NCI-H510A (cell line): ENCODE measurements around the gene SRGAP2B.
"Not testable (repeated sequence)": the region's sequence is repeated elsewhere in the genome, so short reads cannot be mapped to it uniquely, and the experiment has no call there.

Experiments
- DNase-seq: peaks from one replicate; lab custom pipeline; 2025; lab: John Stamatoyannopoulos, UW

SRGAP2B gene

GRCh38 chr1:145082483-145083255, 12.5 kb downstream of the SRGAP2B start:
- not testable (repeated sequence) for DNase-seq

DNA sequence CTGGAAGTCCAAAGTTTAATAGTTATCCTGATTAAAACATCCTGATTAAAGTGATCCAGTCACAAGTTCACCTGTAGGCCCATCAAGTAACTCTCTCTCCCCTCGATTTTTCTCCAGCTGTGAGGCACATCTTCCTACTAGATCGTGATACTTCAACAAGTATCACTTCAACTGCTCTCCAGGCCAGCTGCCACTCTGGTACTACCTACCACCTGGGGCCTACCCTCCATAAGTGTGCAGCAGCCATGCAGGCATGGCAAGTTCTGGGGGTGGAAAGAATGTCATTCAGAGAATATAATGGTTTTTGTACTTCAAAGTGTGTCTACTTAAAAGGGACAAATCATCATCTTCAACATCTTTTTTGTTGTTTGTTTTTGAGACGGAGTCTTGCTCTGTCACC, 14.9 kb downstream of the SRGAP2B start:
- not testable (repeated sequence) for DNase-seq

- not testable (repeated sequence) for DNase-seq
Observed at GRCh38 chr1:145079737-145080136, 15.4 kb downstream of the SRGAP2B start.

DNA sequence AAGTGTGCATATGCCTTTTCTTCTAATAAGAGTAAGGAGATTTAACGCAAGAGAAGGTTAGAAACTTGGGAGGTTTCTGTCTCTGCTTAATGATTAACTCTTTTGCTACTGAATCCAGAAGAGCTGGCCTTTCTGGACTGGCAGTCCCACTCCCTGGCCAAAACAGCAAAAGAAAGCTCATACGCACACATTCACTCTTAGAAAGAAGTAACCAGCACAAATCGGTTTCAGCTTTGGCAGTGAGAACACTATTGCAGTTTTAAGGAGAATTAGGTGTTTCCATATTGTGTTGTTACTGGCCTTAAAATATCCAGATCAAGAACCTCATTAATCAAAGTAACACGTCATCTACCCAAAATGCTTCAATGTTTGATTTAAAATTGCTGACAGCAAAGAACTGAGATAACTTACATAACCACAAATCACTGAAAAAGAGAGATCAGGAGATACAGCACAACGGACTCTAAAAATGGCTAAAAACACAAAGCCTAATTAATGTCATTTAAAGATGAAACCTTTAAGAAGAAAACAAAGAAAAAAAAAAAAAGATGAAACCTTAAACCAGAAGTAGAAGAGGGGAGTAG, 16.2 kb downstream of the SRGAP2B start:
- DNase-seq = not testable (repeated sequence)

GRCh38 chr1:145077872-145078786, 17.0 kb downstream of the SRGAP2B start:
- not testable (repeated sequence) for DNase-seq

DNA sequence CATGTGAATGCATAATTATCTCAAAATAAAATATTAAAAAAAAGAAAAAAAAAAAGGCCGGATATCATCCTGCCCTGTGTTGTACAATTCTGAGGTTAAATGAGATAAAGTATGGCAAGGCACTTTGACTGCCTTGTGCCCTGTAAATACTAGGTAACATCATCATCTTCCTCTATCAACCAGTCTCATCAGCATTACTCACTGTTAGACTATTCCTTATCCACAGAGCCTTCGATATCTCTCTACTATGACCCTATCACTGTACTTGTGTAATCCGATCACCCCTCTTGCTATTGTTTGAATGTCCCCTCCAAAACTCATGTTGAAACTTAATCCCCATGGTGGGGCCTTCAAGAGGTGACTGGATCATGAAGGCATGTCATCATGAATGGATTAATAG, 18.3 kb downstream of the SRGAP2B start:
- DNase-seq = not testable (repeated sequence)

DNA sequence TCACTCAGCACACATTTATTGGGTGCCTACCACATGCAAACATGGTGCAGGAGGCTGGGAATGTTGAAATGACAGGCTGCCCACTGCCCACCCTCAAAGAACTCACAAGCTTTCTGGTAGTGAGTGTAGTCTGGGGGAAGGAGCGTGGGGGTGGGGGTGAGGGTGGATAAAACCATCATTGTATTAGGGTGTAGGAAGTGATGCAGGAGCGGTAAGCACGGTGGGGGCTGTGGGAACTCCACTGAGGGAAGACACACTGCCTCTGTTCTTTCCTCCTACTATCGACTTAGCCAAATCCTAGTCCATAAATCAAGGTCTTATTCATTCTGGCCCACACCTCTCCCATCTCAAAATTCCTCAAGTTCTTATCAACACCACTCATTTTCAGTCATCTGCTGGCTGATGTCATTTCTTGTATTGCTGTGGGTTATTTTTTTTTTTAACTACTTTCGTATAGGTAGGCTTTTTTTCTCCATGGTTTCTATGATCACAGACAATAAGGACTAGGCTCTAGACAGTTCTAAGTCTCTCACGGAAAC, 21.0 kb downstream of the SRGAP2B start:
- not testable (repeated sequence) for DNase-seq

GRCh38 chr1:145071569-145071968, 23.6 kb downstream of the SRGAP2B start:
- DNase-seq = not testable (repeated sequence)

GRCh38 chr1:145066486-145066885, 28.6 kb downstream of the SRGAP2B start:
- not testable (repeated sequence) for DNase-seq

DNA sequence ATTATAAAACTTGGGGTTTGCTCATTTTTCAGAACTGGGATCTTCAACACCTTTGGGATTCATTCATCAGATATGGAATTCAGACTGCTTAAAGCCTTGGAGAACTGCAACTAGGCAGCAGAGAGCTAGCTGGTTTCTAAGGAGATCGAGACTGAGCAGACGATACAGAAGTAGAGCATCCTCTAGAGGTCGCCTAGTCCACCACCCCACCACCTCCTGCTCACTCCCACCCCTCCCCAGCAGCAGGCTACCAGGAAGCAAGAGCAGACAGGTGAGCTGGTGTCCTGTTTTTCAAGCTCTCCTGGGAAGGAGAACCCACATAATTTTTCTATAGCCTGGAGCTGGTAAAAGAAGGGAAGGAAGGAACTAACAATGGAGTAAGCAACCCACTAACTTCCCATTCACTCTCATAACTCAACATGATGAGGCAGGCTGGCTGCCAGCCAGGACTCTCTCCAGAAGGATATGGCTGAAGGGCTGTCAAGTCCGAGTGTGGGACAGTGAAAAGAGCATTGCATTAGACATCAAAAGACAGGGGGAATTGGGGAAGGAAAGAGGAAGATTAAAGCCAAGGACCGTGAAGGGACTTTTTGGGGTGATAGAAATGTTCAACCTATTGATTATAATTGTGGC, 29.8 kb downstream of the SRGAP2B start:
- not testable (repeated sequence) for DNase-seq

DNA sequence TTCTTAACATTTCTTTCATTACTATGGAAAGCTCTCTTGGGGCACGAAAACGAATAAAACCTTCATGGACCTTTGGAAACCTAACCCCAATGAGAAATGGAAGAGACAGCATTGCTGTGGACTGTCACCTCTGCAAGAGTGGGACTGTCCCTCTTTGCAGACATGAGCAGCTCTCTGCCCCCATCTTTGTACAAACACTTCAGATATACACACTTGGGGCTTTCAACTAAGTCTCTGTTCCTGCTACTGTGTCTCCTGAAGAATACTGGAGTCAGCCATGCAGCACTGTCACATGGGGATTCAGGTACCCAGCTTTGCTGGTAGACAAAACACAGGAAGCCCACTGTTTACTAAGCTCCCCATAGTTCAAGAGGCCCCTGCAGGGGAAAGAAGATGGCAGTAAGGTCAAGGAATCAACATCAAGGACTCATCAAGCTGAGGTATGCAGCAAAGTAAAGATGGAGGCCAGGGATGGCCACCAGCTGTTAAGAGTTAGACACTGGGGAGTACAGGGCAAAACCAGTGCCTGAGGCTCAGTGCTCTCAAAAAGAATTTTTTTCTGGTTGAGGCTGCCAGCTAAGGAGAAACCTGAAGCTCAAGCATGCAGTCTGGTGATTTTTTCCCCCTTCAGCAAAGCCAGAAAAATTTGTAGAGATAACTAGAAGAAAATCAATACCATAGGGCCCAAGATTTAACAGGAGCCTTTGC, 31.0 kb downstream of the SRGAP2B start:
- DNase-seq = not testable (repeated sequence)

- DNase-seq = not testable (repeated sequence)
Observed at GRCh38 chr1:145063285-145063684, 31.8 kb downstream of the SRGAP2B start.

DNA sequence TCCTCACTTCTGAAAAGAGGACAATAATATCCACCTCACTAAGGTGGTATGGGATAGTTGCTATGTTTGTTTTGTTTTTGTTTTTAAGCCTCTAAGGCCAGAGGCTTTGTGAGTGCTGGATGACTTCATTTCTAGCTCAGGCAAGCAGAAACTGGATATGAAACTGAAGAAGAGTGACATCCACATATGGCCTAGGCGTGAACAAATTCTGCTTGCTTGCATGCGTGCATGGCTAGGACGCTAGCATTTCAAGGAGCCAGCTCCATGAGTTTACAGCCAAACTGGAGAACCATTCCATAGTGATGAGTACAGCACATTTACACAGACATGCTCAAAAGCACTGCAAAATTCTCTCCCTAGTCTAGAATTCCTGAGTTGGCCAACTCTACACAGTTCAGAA, 36.9 kb downstream of the SRGAP2B start:
- DNase-seq = not testable (repeated sequence)

DNA sequence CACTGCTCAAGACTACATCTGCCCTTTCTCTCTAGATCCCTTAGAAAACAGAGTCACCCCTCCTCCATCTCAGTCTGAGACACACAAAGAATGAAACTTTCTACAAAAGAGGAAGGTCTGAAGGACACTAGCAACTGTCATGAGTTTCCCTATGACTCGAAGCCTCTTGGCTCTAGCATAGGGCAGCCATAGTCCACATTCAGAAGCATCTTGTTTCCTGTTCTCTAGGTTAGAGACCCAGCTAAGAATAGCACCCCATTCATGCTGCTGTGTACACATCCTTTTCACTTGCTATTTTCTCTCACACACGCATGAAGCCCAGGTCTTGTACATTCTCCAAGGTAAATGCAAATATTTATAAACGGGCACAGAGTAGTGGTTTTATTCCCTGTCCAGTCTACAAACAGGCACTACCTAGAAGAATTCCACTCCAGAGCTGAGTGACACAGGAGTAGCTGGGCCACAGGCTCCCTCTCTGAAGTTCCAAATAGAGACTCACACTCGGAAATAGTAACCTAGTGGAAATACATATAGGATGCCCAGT, 39.8 kb downstream of the SRGAP2B start:
- DNase-seq = not testable (repeated sequence)

GRCh38 chr1:145053428-145053827, 41.7 kb downstream of the SRGAP2B start:
- DNase-seq = not testable (repeated sequence)

- DNase-seq = not testable (repeated sequence)
Observed at GRCh38 chr1:145052019-145052776, 42.9 kb downstream of the SRGAP2B start.

DNA sequence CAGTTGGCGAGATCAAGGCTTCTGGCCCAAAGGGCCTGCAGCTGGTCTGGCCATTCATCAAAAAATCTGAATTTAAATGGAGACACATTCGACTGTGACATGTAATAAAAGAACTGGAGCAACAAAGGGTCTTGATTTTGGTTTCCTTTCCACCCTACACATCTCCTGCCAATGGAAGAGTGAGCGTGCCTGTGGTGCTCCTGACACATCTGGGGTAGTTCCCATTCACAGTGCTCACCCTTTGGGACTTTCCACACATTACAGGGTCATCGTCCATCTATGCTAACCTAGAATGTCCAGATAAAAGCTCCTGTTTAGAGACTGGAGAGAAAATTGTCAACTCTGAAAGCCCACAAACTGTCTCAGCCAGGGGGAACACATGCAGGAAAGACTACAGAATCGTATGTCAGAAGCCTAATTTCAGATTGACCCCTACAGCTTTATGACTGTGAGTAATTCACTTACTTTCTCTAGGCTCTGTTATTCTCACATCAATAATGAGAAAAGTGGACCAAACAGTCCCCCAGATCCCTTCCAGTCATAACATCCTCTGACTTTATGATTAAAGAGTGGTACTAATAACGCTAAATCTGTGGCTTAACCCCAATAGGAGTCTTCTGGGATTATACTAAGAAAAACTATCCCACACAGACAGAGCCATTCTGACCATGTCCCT, 46.8 kb downstream of the SRGAP2B start:
- DNase-seq = not testable (repeated sequence)

DNA sequence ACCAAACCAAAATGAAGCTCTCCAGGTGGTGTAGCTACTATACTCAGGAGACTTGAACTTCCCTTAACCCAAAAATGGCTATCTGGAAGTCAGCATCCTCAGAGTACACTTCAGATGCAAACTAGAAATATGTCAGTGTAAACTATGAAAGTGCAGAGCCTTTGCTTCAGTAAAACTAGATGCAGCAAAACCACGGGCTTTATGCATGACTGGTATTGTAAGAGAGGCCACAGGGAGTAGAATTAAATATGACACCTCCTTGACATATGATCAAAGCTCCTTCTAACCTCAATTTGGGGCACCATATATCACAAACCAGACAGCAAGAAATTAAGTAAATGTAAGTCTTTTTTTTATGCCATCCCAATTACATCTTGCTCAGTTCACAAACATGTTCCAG, 47.6 kb downstream of the SRGAP2B start:
- DNase-seq = not testable (repeated sequence)

DNA sequence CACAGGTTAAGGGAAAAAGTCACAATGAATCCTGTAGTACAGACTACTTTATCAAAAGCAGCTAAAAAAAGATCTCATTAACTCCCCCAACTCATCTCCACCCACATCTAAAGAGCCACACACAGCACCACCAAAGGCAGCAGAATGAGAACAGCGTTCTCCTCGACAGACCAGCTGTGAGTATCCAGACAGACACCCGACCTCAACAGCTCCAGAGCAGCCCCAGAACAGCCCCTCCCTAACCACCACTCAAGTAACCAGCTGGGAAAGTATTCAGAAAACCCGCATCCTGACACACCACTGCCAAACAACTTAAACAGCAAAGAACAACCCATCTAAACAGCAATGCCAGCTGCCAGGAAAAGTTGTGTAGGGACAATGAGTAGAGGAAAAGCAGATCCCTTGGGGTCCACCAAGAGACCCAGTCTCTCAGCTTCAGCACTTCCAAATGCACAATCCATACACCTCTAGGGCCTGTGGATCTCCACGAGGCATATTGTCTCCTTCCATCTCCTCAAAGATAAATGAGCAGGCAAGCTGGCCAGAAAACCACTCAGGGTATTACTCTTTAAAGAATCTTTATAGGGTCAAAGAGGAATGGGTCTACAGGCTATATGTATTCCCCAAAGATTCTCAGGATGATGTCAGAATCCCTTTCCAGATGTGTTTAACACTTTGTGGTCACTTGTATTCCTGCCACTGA, 49.4 kb downstream of the SRGAP2B start:
- DNase-seq = not testable (repeated sequence)
